SK-N-SH (cell line): ENCODE data around the gene PPP3CA. TPM values are rescaled to one million over a fixed set of nuclear protein-coding genes. Genes with fewer than 3 reads are reported as not detected.

Experiments used
- CTCF ChIA-PET: fragments of 300-600, 350-600 bp; formaldehyde crosslinking; extraction: SDS; loops from one replicate; lab custom pipeline; 2021; lab: Yijun Ruan, JAX
- POLR2A ChIA-PET: fragments of 350-600 bp; sonication (Branson Sonifier 250); formaldehyde crosslinking; extraction: SDS; loops from one replicate; lab custom pipeline; 2020; ENCODE audit warnings: antibody characterized with exemption, inconsistent platforms; lab: Yijun Ruan, JAX
- DNase-seq: peaks from one replicate; pipeline ENCODE4 v3.0.0; 2012
- H2AFZ ChIP-seq: fragments of 200-600 bp; sonication (generic); 2 replicates; pipeline ENCODE4 v1.8.1; 2016; ENCODE audit warnings: antibody characterized with exemption, mild to moderate bottlenecking, low read depth
- H3F3A ChIP-seq: fragments of 200-600 bp; sonication (generic); replicated peaks from 2 replicates; pipeline ENCODE3; 2016; ENCODE audit warnings: antibody characterized with exemption, mild to moderate bottlenecking; ENCODE audit not compliant: insufficient read depth
- H3K27ac ChIP-seq, 2 experiments: fragments of 200-500 bp in 1 of 2; fragments of 200-600 bp in 1 of 2; sonication (Bioruptor generic) in 1 of 2; sonication (generic), shearing (Covaris generic) in 1 of 2; 2 replicates each; pipeline versions ENCODE4 v1.5.1 to v1.6.1; 2014 to 2016; ENCODE audit warnings: low read depth in 2 of 2, inconsistent platforms in 1 of 2, low read length in 1 of 2, mild to moderate bottlenecking in 1 of 2, mixed read lengths in 1 of 2
- H3K27me3 ChIP-seq: fragments of 200-600 bp; sonication (generic), shearing (Covaris generic); 2 replicates; pipeline ENCODE4 v1.6.1; 2016; ENCODE audit warnings: mixed run types; ENCODE audit not compliant: insufficient read depth
- H3K36me3 ChIP-seq, 2 experiments: fragments of 200-500 bp in 1 of 2; fragments of 200-600 bp in 1 of 2; sonication (Bioruptor generic) in 1 of 2; sonication (generic) in 1 of 2; replicated peaks in 1 of 2; 2 replicates each; pipeline versions ENCODE3 to v1.5.1; 2014 to 2016; ENCODE audit warnings: low read length in 1 of 2, mild to moderate bottlenecking in 1 of 2; ENCODE audit not compliant: insufficient read depth in 2 of 2, control insufficient read depth in 1 of 2
- H3K4me1 ChIP-seq, 2 experiments: fragments of 200-500 bp in 1 of 2; fragments of 200-600 bp in 1 of 2; sonication (Bioruptor generic) in 1 of 2; sonication (generic), shearing (Covaris generic) in 1 of 2; 2 replicates each; pipeline versions ENCODE4 v1.5.1 to v1.6.1; 2014 to 2016; ENCODE audit warnings: low read depth in 1 of 2, low read length in 1 of 2, mixed run types in 1 of 2; ENCODE audit not compliant: insufficient read depth in 2 of 2, control insufficient read depth in 1 of 2
- H3K4me2 ChIP-seq: fragments of 200-600 bp; sonication (generic), shearing (Covaris generic); 2 replicates; pipeline ENCODE4 v1.6.1; 2017; ENCODE audit warnings: mixed run types
- H3K4me3 ChIP-seq, 2 experiments: fragments of 200-500 bp in 1 of 2; fragments of 200-600 bp in 1 of 2; sonication (Bioruptor generic) in 1 of 2; sonication (generic), shearing (Covaris generic) in 1 of 2; 2 replicates each; pipeline versions ENCODE4 v1.5.1 to v1.8.1; 2014 to 2016; ENCODE audit warnings: low read depth in 2 of 2, inconsistent platforms in 1 of 2, low read length in 1 of 2, mild to moderate bottlenecking in 1 of 2, mixed read lengths in 1 of 2, moderate library complexity in 1 of 2
- H3K79me2 ChIP-seq: fragments of 200-600 bp; sonication (generic); 2 replicates; pipeline ENCODE4 v1.8.1; 2017; ENCODE audit warnings: mild to moderate bottlenecking; ENCODE audit not compliant: insufficient read depth
- H3K9ac ChIP-seq: fragments of 200-600 bp; sonication (generic); 2 replicates; pipeline ENCODE4 v1.6.1; 2017; ENCODE audit warnings: mixed run types
- H3K9me2 ChIP-seq: fragments of 200-600 bp; sonication (generic); 2 replicates; pipeline ENCODE4 v1.6.1; 2017; ENCODE audit warnings: mixed run types
- H3K9me3 ChIP-seq: fragments of 200-600 bp; sonication (generic); 2 replicates; pipeline ENCODE4 v1.6.1; 2017; ENCODE audit warnings: mixed run types, mild to moderate bottlenecking, moderate library complexity
- H4K20me1 ChIP-seq: fragments of 200-600 bp; sonication (generic); 2 replicates; pipeline ENCODE4 v1.6.1; 2017; ENCODE audit warnings: mild to moderate bottlenecking, mixed run types; ENCODE audit not compliant: insufficient read depth
- CHD2 ChIP-seq: fragments of 150-350 bp; IDR thresholded peaks from 2 replicates; pipeline ENCODE4 v1.6.1; 2018; ENCODE audit warnings: low read length; ENCODE audit not compliant: partially characterized antibody
- ELF1 ChIP-seq: IDR thresholded peaks from 2 replicates; pipeline ENCODE4 v1.4.0; 2012
- EP300 ChIP-seq, 2 experiments: IDR thresholded peaks; 2 replicates each; pipeline versions ENCODE4 v1.4.0 to v1.6.1; 2012; ENCODE audit warnings: borderline replicate concordance in 1 of 2, low read depth in 1 of 2, low read length in 1 of 2
- EZH2phosphoT487 ChIP-seq: fragments of 200-600 bp; sonication (generic); IDR thresholded peaks from 2 replicates; pipeline ENCODE4 v1.6.1; 2017; ENCODE audit warnings: low read depth, mixed run types, mild to moderate bottlenecking, antibody characterized with exemption, moderate library complexity, borderline replicate concordance
- IRF3 ChIP-seq: fragments of 150-350 bp; IDR thresholded peaks from 2 replicates; pipeline ENCODE4 v1.6.1; 2016; ENCODE audit warnings: mild to moderate bottlenecking, low read depth, low read length
- JUND ChIP-seq: IDR thresholded peaks from 2 replicates; pipeline ENCODE4 v1.4.0; 2012
- MEF2A ChIP-seq: IDR thresholded peaks from 2 replicates; pipeline ENCODE4 v1.4.0; 2012; ENCODE audit warnings: low read depth, borderline replicate concordance
- NFIC ChIP-seq: IDR thresholded peaks from 2 replicates; pipeline ENCODE4 v1.4.0; 2012; ENCODE audit warnings: borderline replicate concordance
- RAD21 ChIP-seq: IDR thresholded peaks from 2 replicates; pipeline ENCODE4 v1.6.1; 2012; ENCODE audit warnings: mild to moderate bottlenecking, low read length
- REST ChIP-seq: IDR thresholded peaks from 2 replicates; pipeline ENCODE4 v1.6.1; 2012; ENCODE audit warnings: mild to moderate bottlenecking, low read depth, low read length, moderate library complexity
- SIN3A ChIP-seq: IDR thresholded peaks from 2 replicates; pipeline ENCODE4 v1.6.1; 2012; ENCODE audit warnings: low read depth, mild to moderate bottlenecking, low read length, moderate library complexity, borderline replicate concordance
- TCF12 ChIP-seq: IDR thresholded peaks from 2 replicates; pipeline ENCODE4 v1.4.0; 2012
- WGBS: methylation state at CpG from one replicate; pipeline ENCODE4 v1.1.6; 2017; ENCODE audit warnings: low lambda C conversion rate; 5-methylcytosine and 5-hydroxymethylcytosine counted together
- polyA plus RNA-seq, 3 experiments: library from polyadenylated mRNA; depleted of rRNA; stranded (reverse); fragments of >200 nt; gene quantifications; 2 replicates each; pipeline ENCODE4 v1.2.3, GENCODE V29; 2012

Gene PPP3CA
- polyA plus RNA-seq, 1 of the 3 experiments (the other 2 are of a cell fraction): 10.7 TPM

- TF ChIP-seq MEF2A: 0 out of 2 replicates have a peak, but pooled peaks have one; percentile 30
- peak; percentile 43; the same call in 1 of the 2 replicates for TF ChIP-seq NFIC
- TF ChIP-seq ELF1: no peak
- TF ChIP-seq REST: no peak
- no peak for TF ChIP-seq IRF3
- no peak for TF ChIP-seq CHD2
- TF ChIP-seq RAD21: no peak
- peak; percentile 84 for TF ChIP-seq JUND
- peak; percentile 94 for TF ChIP-seq TCF12
- TF ChIP-seq SIN3A: no peak
- TF ChIP-seq EZH2phosphoT487: no peak
Observed at GRCh38 chr4:100984901-100985300, 362.4 kb downstream of the PPP3CA start (continued).

GRCh38 chr4:100983426-100983825 is 363.9 kb downstream of the PPP3CA start:
- CTCF ChIA-PET: no interaction called here
- DNase-seq: no peak

More at GRCh38 chr4:100983426-100983825, 363.9 kb downstream of the PPP3CA start:
- Histone ChIP-seq H3K9ac (no peak overlapping the region), H3K36me3 (no peaks in the 10 kb centered on the region)
- TF ChIP-seq REST (no peak), NFIC (no peak), EP300 (IDR thresholded peaks at IDR 0.05; ENCODE audit: borderline replicate concordance in 1 of 2, low read depth in 1 of 2, low read length in 1 of 2) (no peak)
- TF ChIP-seq, all 33 proteins: peak for 0
- H3K79me2 ChIP-seq: no peaks in the 10 kb centered on the region
- 19% methylated on average over 1 of the region's 1 CpG for WGBS
- peaks cover 0 to 8% of the 10 kb centered on the region in 2 experiments; a peak in 2 of 4 replicates for H3K4me1 ChIP-seq
- no peak overlapping the region for H3K4me3 ChIP-seq
- peaks cover 17% of the 10 kb centered on the region for H3F3A ChIP-seq
- no peaks in the 10 kb centered on the region for H3K9me3 ChIP-seq
- peak overlapping the region in 1 of 2 experiments; percentile 94; a peak in 1 of 4 replicates for H3K27ac ChIP-seq
- no peak overlapping the region for H2AFZ ChIP-seq
- POLR2A ChIA-PET: no interaction called here
- no peaks in the 10 kb centered on the region for H4K20me1 ChIP-seq
- H3K4me2 ChIP-seq: no peak overlapping the region
- H3K9me2 ChIP-seq: no peaks in the 10 kb centered on the region
- no peaks in the 10 kb centered on the region for H3K27me3 ChIP-seq
